Pancreas (tissue), 10 donors: Measurements from ENCODE around the gene GAL3ST2. TPM values are rescaled to one million over a fixed set of nuclear protein-coding genes. Genes with fewer than 3 reads are reported as not detected.
"Not testable (repeated sequence)": the region's sequence is repeated elsewhere in the genome, so short reads cannot be mapped to it uniquely, and the experiment has no call there.

Experiments
- ATAC-seq, 4 donors: fragments of 200-7000 bp; cut with Tn5 transposase; one replicate each; pipeline versions ENCODE4 v1.8.0 to v1.9.1; 2020; ENCODE audit warnings: mild to moderate bottlenecking in 4 of 4, moderate library complexity in 4 of 4
- DNase-seq, 6 donors: peaks; one replicate each; pipeline ENCODE4 v3.0.0-alpha.2; 2020
- FAIRE-seq: peaks from 2 replicates; lab custom pipeline; 2012; peaks lifted over from hg19 to GRCh38; lab: Jason Lieb, UNC
- H3K27ac ChIP-seq, 4 donors: fragments of 200-600 bp; sonication (generic); 1 replicate in 3 of 4; 2 replicates in 1 of 4; pipeline versions ENCODE4 v1.5.0 to v1.8.0; 2020
- H3K27me3 ChIP-seq, 4 donors: fragments of 200-600 bp; one replicate each; pipeline ENCODE4 v1.8.0; 2021
- H3K36me3 ChIP-seq, 3 donors: fragments of 200-600 bp; sonication (generic) in 1 of 3; one replicate each; pipeline versions ENCODE4 v1.5.0 to v1.8.0; 2020 to 2021
- H3K4me1 ChIP-seq, 3 donors: fragments of 200-600 bp; one replicate each; pipeline ENCODE4 v1.8.0; 2021
- H3K4me3 ChIP-seq, 4 donors: fragments of 200-600 bp; sonication (generic) in 2 of 4; one replicate each; pipeline versions ENCODE4 v1.5.0 to v1.8.0; 2020 to 2021
- H3K9me3 ChIP-seq, 4 donors: fragments of 200-600 bp; one replicate each; pipeline ENCODE4 v1.8.0; 2021
- CTCF ChIP-seq, 4 donors: fragments of 200-600 bp; sonication (generic) in 3 of 4; IDR thresholded peaks; one replicate each; pipeline versions ENCODE4 v1.5.0 to v1.8.0; 2021; ENCODE audit warnings: antibody characterized with exemption in 4 of 4
- WGBS, 2 donors: extraction: QIAGEN DNeasy Blood & Tissue Kit; methylation state at CpG; one replicate each; pipeline ENCODE4 v1.1.7; 2013; 5-methylcytosine and 5-hydroxymethylcytosine counted together
- intact Hi-C, 3 donors: fragments of 100-400 bp; cut with DNase I; formaldehyde crosslinking; loops; one replicate each; pipeline versions ENCODE4 v1.11.1 to v1.14.2; 2022
- polyA plus RNA-seq, 2 donors: library from polyadenylated mRNA; stranded (reverse); fragments of 200-250 nt; gene quantifications; one replicate each; pipeline ENCODE4 v1.2.3, GENCODE V29; 2013
- total RNA-seq, 6 donors: library from RNA; stranded (reverse); fragmentation: NEBNext Ultra II Directional in 4 of 6; extraction: Animal tissue kit (Norgen Biotek cat#: 25700) in 4 of 6; gene quantifications; one replicate each; pipeline versions ENCODE4 v1.2.1 to v1.2.4, GENCODE V29; 2021 to 2023
- donor health status: healthy with polysubstance abuse.
- donor health status: DM: no; HTN: no; CAD: no; lungs with moderate emphysema.
- donor health status: DM: no; HTN: no; CAD: no.
- donor health status: control.
- donor health status: control.
- donor health status: Bipolar disorder and iron deficiency.
- donor health status: DM: yes; HTN: yes; CAD: no.
- donor health status: DM: no; HTN: no; CAD: no.
- donor health status: DM: no; HTN: no; CAD: no.
- donor health status: DM: yes; HTN: yes; CAD: no.

GAL3ST2 gene
- total and polyA plus RNA-seq, 8 donors, result not detected

DNA sequence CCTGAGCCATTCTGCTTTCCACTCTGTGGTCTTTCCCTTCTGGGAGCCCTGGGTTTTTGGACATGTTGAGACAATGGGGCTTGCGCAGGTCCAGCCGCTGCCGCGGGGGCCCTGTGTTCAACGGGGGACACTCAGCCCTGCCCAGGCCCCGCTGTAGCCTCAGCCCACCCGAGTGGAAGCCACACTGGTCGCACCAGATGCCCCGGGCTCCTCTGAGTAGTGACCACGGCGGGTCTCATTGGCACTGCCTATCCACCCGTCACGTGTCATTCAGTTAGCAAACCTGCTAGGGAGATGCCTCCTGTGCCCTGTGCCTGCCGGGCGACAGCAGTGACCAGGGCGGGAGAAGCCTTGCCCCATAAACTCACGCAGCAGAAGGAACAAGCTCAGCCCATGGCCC, 23.1 kb upstream of the GAL3ST2 start:
- DNase-seq (peak in 1 of 6 donors; percentile 72), FAIRE-seq (no peak), ATAC-seq (no peak)
- H3K27ac ChIP-seq, result no peak overlapping the region
- 95 to 98% methylated on average over 17 of the region's 17 CpGs for WGBS, 2 donors
- no peak overlapping the region for H3K4me3 ChIP-seq
- H3K9me3 ChIP-seq, result no peaks in the 10 kb centered on the region
- peaks cover 0 to 9% (median 0%) of the 10 kb centered on the region in 3 donors for H3K36me3 ChIP-seq
- intact Hi-C loops, result no loop called here
- TF ChIP-seq CTCF (IDR thresholded peaks at IDR 0.05), result no peak
- no peaks in the 10 kb centered on the region for H3K27me3 ChIP-seq
- no peaks in the 10 kb centered on the region for H3K4me1 ChIP-seq

DNA sequence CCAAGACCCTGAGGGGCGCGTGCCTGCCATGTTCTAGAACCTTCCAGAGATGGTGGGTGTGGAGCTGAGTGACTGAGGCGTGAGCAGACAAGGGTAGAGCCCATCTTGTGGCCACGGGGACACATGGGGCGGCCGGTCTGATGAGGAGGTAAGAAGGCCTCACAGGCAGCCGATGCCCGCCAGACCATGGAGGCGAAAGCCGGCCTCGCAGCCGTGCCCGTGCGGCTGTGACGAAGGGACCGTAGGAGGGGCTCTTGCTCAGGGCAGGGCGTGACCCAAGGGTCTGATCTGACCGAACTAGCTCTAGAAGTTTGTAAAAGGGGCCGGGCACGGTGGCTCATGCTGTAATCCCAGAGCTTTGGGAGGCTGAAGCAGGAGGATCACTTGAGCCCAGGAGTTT, 22.6 kb upstream of the GAL3ST2 start:
- Histone ChIP-seq H3K4me1 (no peaks in the 10 kb centered on the region), H3K27me3 (no peaks in the 10 kb centered on the region), H3K4me3 (no peak overlapping the region), H3K27ac (no peak overlapping the region), H3K9me3 (no peaks in the 10 kb centered on the region), H3K36me3 (peaks cover 0 to 9% (median 0%) of the 10 kb centered on the region in 3 donors)
- ATAC-seq, result no peak
- FAIRE-seq, result no peak
- DNase-seq, result peak in 1 of 6 donors; percentile 55
- WGBS, 2 donors, result 95 to 98% methylated on average over 20 of the region's 20 CpGs
- intact Hi-C loops, result no loop called here
- TF ChIP-seq CTCF (IDR thresholded peaks at IDR 0.05), result no peak

GRCh38 chr2:241755166-241755565, 21.5 kb upstream of the GAL3ST2 start:
- H3K4me3 ChIP-seq, result no peak overlapping the region
- peaks cover 0 to 9% (median 0%) of the 10 kb centered on the region in 3 donors for H3K36me3 ChIP-seq
- FAIRE-seq (no peak), DNase-seq (peak in 1 of 6 donors; percentile 56), ATAC-seq (no peak)
- H3K9me3 ChIP-seq, result no peaks in the 10 kb centered on the region
- no peak for TF ChIP-seq CTCF (IDR thresholded peaks at IDR 0.05)
- H3K4me1 ChIP-seq, result no peaks in the 10 kb centered on the region
- WGBS, 2 donors, result 92 to 95% methylated on average over 13 to 18 of the region's 18 CpGs
- H3K27me3 ChIP-seq, result no peaks in the 10 kb centered on the region
- H3K27ac ChIP-seq, result no peak overlapping the region
- intact Hi-C loops, result no loop called here

DNA sequence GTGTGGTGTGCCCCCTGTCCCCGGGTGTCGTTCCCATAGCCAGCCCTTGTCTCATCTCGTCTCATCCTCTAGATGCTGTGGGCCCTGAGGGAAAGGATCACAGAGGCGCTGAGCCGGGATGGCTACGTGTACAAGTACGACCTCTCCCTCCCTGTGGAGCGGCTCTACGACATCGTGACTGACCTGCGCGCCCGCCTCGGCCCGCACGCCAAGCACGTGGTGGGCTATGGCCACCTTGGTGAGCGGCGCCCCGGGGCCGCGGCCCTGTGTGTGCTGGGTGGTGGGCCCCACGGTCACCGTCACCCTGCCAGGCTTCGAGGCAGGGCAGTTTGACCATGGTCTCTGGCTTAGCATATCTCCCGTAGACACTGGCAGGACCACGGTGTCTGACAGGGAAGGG, 20.8 kb upstream of the GAL3ST2 start:
- H3K27ac ChIP-seq, result no peak overlapping the region
- no peaks in the 10 kb centered on the region for H3K9me3 ChIP-seq
- FAIRE-seq (no peak), ATAC-seq (no peak), DNase-seq (no peak)
- H3K4me1 ChIP-seq, result no peaks in the 10 kb centered on the region
- no peak for TF ChIP-seq CTCF (IDR thresholded peaks at IDR 0.05)
- no peak overlapping the region for H3K4me3 ChIP-seq
- no peaks in the 10 kb centered on the region for H3K27me3 ChIP-seq
- intact Hi-C loops, result no loop called here
- 96 to 98% methylated on average over 27 of the region's 27 CpGs for WGBS, 2 donors
- H3K36me3 ChIP-seq, result peaks cover 0 to 9% (median 0%) of the 10 kb centered on the region in 3 donors

GRCh38 chr2:241759067-241759807, 17.4 kb upstream of the GAL3ST2 start:
- FAIRE-seq (no peak), ATAC-seq (no peak), DNase-seq (peak in 1 of 6 donors; percentile 25)
- Histone ChIP-seq H3K36me3 (peaks cover 0 to 9% (median 0%) of the 10 kb centered on the region in 3 donors), H3K27ac (no peak overlapping the region), H3K4me3 (no peak overlapping the region), H3K27me3 (no peaks in the 10 kb centered on the region), H3K4me1 (no peaks in the 10 kb centered on the region), H3K9me3 (no peaks in the 10 kb centered on the region)
- intact Hi-C loops, result no loop called here
- WGBS, 2 donors, result 84 to 88% methylated on average over 20 of the region's 20 CpGs
- TF ChIP-seq CTCF (IDR thresholded peaks at IDR 0.05), result no peak

DNA sequence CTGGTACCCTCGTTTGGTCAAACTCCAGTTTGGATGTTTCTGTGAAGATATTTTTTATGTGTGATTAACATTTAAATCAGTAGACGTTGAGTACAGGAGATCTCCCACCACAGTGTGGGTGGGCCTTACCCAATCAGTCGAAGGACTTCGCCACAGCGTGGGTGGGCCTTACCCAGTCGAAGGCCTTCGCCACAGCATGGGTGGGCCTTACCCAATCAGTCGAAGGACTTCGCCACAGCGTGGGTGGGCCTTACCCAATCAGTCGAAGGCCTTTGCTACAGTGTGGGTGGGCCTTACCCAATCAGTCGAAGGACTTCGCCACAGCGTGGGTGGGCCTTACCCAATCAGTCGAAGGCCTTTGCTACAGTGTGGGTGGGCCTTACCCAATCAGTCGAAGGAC, 16.7 kb upstream of the GAL3ST2 start:
- H3K4me1 ChIP-seq, H3K9me3 ChIP-seq, H3K36me3 ChIP-seq, H3K4me3 ChIP-seq, H3K27ac ChIP-seq, intact Hi-C loops, H3K27me3 ChIP-seq, ATAC-seq, FAIRE-seq: not testable (repeated sequence)
- DNase-seq, result peak in 1 of 6 donors; percentile 16
- 96% methylated on average over 7 to 11 of the region's 16 CpGs for WGBS, 2 donors
